ENCODE data around the gene UCP3.
"Not testable (repeated sequence)": the region's sequence is repeated elsewhere in the genome, so short reads cannot be mapped to it uniquely, and the experiment has no call there.

Gene UCP3

DNA sequence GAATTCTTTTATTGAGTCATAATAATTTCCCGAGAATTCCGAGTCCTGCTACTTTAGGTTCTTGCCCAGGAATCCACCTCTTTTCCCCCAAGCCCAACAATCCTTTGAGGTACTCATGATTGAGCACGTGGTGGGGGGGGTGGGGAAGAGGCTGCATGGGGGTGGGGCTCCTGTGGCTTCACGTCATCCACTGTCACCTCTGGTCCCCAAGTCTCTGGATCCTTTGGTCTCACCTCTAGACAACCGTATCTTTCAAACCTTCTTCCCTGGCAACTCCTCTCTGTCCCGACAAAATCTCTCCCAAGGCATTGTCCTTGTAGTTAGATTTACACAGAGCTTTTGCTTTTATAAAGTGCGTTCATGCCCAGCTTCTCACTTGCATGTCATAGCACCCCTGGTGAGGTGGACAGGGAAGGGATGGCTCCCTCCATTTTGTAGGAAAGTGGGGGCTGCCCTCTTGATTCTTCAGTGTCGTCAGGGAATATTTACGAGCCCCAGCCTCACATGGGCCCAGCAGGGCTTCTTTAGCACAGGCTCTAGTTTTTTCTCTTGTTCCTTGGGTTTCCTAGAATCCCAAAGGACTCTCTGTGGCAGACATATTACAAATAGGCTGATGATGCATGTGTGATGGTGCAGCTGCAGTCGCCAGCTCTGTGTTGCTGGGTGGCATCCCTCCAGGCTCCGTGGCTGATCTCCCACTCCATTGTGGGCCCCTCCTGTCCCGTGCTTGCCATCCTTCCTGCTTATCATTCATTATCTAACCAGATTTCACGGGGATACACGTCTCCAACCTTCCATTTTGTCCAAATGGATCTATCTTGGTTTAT lies 8.4 kb downstream of the UCP3 start:
- DNase-seq (ENCODE audit: low read depth): no peak

DNA sequence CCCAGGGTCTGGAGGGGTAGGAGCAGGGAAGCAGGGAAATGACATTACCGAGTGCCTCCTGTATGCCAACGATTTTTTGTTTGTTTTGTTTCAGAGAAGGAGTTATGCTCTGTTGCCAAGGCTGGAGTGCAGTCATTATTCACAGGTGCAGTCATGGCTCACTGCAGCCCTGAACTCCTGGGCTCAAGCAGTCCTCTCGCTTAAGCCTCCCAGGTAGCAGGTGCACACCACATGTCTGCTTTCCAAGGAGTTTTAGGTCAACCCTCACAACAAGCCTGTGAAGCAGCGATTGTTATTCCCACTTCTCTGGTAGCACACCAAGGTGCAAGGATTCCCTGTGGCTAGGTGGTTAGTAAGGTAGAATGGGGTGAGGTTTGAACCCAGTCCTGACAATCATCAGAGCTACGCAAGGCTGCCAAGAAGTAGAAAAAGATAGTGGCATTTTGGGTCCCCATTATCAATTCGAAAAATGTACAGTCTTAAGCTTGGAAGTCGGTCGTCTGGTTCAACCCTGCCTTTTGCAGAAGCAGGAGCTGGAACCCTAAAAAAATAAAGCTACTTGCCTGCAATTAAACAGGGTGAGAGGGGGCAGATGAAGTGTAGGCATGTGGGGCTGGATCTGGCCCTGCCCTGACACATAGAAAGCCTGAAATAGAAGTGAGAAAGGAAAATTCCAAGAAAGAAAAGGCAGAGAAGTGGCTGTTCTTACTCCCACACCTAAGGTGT lies 9.1 kb downstream of the UCP3 start:
- no peak for DNase-seq (ENCODE audit: low read depth)

DNA sequence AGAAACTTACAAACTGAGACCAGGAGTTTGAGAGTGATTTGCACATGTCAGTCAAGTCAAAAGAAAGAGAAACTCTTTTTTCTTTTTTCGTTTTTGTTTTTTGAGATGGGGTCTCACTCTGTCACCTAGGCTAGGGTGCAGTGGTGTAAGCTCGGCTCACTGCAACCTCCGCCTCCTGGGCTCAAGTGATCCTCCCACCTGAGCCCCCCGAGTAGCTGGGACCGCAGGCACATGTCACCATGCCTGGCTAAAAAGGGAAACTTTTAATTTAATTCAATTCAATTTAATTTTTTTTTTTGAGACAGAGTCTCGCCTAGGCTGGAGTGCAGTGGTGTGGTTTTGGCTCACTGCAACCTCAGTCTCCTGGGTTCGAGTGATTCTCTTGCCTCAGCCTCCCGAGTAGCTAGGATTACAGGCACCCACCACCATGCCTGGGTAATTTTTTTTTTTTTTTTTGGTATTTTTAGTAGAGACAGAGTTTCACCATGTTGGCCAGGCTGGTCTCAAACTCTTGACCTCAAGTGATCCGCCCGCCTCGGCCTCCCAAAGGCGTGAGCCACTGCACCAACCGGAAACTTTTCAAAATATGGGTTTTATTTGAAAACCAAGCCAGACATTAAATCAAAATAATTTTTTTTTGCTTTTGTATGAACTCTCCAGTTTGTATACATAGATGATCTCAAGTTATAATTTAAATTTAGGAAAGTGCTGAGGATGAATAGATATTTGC lies 9.9 kb downstream of the UCP3 start:
- no peak for DNase-seq (ENCODE audit: low read depth)

DNA sequence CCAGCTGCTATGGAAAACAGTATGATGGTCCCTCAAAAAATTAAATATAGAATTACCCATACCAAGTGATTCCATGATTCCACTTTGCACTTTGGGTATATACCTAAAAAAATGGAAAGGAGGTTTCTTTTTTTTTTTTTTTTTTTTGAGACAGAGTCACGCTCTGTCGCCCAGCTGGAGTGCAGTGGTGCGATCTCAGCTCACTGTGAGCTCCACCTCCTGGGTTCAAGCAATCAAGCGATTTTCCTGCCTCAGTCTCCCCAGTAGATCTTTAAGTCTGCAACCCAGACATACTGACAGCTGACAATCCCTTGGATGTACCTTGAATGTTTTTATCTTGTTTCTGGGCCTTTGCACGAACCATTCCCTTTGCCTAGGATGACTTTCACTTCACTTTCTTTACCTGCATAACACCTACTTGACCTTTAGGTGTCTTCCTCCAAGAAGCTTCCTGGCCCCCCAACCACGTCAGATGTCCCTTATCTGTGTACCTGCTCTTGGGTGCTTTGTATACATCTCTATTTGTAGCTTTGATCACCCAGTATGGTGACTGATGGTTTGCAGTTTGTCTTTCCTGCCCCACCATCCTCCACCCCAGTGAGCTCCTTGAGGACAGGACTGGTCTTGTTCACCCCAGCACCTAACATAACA lies 11.6 kb downstream of the UCP3 start:
- DNase-seq (ENCODE audit: low read depth): no peak

DNA sequence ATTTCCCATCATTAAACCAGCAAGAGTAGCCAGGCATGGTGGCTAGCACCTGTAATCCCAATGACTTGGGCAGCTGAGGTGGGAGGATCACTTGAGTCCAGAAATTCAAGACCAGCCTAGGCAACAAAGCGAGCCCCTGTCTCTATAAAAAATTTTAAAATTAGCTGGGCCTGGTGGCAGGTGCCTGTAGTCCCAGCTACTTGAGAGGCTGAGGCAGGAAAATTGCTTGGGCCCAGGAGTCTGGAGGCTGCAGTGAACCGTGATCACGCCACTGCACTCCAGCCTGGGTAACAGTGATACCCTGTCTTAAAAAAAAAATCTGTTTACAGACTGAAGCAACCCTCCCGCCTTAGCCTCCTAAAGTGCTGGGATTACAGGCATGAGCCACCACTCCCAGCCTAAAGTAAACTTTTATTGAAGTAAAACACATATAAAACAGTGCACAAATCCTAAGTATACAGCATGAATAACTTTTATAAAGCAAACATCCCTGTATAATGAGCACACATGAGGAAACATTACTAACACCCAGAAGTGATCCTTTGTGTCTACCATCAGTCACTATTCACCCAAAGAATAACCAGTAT lies 12.6 kb downstream of the UCP3 start:
- DNase-seq (ENCODE audit: low read depth): no peak

DNA sequence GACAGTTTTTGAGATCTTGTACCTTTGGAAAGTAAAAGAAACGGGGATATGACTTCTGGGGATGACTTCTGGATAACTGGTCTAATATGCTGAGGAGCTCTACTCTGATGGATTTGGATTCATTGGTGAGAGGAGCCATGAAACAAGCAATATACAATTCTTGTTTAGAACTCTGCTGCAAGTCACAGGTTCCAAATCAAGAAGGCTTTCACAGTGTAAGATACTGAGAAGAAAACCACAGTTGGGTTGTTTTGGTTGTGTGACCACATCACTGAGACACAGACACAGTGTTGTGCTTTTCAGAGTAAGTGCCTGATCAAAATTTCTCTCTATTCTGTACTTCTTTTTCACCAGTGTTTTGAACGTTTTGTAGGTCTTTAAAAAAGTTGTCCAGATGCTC lies 13.2 kb downstream of the UCP3 start:
- DNase-seq (ENCODE audit: low read depth): no peak

DNA sequence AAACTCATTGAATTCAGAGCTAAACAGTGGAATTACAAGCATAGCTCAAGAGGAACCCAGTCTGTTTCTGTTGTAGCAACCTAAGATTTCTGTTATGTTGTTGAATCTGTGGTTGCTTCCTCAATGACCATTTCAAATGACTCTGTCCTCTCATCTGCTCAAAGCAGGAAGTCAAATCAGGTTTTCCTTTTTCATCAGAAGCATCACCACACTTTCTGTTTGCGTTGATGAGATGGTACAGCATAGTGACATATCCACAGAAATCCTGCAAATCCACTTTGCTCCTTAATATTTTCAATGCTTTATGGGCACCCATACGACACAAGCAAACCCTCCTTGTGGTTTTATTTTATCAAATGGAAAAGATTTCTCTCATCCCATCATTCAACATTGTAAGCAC lies 13.6 kb downstream of the UCP3 start:
- DNase-seq (ENCODE audit: low read depth): no peak

DNA sequence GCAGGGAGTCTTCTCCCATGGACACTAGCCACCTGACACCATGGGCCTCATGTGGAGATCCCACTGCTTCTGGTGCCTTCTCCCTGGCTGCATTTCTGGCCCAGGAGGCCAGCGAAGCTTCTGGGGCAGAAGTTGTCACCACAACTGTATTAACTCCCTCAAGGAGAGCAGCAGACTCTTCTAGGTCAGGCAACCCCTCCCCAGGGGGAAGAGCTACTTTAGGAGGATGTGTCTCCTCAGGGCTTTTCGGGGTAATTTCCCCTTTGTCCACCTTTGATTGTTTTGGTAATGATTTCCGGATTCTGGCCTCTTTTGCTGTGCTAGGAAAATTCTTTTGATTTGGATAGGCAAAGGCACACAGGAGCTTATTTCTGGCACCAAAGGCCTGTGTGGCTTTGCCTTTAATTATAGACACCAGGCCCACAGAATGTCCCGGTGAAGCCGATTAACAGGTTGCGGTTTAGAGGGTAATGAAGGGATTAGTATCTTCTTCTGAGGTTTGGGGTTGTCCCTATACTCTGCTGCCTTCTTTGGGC lies 17.3 kb downstream of the UCP3 start:
- no peak for DNase-seq (ENCODE audit: low read depth)

DNA sequence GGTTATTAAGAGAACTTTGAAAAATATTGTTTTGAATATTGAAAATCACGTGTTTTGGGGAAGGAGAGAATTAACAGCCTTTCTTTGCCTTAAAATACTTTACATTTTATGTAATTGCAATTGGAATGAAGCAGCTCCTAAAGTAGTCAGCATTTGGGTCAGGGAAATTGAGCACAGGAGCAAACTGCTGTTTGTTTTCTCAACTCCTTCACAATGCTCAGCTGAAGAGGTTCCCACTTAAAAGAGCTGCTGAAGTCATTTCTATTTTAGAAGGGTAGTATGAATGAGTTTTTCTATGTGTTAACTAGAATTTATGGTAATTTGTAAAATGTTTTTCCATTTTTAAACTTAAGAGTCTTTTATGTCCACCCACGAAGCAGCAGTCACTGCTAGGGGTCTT lies 18.2 kb downstream of the UCP3 start:
- no peak for DNase-seq (ENCODE audit: low read depth)

DNA sequence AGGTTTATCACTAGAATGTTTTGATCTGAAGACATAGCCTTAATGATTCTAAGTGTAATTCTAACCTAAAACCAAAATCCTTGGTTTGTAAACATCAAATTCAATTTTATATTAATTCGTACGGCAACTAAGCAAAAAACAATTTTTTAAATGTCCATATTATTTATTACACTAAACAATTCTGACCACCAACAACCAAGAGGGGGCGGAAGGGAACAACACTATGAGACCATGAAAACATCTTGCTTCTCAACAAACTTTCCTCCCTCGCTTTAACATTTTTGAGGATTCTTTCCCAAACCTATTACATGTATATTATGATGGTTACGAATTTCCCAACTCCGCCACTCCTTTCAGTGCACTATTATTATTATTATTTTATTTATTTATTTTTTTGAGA lies 19.7 kb downstream of the UCP3 start:
- no peak for DNase-seq (ENCODE audit: low read depth)

DNA sequence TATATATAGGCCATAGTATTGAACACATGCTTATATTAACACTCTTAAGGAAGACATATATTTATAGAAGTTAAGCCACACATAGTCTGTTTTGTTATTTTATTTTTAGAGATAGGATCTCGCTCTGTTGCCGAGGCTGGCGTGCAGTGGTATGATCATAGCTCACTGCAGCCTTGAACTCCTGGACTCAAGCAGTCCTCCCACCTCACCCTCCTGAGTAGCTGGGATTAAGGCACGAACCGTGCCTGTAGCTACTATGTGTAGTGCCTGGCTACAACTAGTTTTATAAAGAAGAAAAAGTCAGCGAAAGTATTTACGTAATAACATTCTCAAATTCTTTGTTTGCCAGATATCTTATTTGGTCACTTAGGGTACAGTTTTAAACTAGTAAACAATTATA lies 20.7 kb downstream of the UCP3 start:
- DNase-seq (ENCODE audit: low read depth): no peak

DNA sequence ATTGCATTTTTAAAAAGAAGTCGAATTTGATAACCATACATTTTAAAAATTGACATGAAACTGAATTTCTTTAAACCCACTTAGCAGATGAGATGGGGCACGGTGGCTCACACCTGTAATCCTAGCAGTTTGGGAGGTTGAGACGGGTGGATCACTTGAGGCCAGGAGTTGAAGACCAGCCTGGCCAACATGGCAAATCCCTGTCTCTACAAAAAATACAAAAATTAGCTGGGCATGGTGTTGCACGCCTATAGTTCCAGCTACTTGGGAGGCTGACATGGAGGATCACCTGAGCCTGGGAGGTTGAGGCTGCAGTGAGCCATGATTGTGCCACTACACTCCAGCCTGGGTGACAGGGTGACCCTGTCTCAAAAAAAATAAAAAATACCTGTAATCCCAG lies 23.2 kb downstream of the UCP3 start:
- not testable (repeated sequence) for DNase-seq (ENCODE audit: low read depth)

DNA sequence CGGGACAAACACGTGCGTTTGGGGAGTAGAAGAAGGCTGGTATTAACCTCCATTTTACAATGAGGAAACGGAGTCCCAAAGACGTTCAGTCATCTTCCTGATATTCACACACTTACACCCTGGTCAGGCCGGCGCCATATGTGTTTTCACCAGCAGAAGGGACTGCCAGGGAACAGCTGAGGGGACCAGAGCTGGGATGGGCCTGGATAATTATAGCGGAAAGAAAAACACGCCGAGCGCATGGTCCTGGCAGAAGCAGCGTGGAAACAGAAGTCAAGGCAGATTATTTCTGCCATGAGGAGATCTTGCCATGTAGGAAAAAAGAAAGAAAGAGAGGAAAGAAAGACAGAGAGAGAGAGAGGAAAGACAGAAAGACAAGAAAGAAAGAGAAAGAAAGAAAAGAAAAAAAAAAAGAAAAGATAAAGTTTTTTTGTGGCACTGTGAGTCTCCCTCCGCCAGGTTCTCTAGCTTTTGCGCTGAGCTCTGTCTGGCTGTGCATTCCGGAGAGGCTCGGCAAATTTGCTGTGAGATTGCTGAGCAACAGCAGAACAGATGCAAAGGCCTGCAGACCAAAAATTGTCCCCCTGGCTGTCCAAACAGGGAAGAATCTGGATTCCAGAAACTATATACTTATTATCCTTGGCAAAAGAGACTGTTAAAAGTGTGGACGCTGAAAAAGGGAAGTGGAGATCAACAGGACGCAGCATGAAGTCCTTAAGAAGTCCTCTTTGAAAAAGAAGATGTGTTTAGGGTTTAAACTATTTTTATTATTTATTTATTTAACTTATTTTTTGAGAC lies 24.9 kb downstream of the UCP3 start:
- no peak for DNase-seq (ENCODE audit: low read depth)

DNA sequence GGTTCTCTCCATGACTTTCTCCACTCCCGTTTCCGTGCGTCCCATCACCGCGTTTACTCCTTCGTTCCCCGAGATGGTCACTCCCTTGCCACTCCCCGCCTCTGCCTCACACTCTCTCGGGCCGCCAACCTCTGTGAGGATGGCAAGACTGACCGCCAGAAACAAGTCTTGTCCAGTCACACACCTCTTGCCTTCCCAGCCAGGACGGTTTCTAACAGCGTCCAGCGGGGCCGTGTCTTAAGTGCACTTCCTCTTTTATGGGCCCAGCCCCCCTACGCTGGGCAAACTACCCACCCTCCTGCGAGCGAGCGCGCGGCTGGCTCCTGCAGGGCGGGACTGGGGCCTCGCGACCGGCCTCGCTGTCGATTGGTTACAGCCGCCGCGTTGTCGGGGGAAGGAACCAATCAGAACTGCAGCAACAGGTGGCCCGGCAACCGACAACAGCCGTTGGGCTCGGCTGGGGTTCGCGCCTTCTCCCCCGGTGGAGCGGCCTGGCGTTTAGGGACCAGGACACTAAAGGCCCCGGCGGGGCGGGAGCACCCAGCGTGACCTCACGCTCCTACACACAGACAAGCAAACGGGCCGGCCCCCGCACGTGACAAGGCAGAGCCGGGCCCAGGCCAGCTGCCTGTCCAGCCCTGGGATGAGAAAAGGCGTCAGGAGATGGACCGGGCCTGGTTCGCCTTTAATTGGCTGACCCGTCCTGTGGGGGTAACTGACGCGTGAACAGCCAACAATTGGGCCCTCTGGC lies 25.7 kb downstream of the UCP3 start:
- DNase-seq (ENCODE audit: low read depth): peak; percentile 67

DNA sequence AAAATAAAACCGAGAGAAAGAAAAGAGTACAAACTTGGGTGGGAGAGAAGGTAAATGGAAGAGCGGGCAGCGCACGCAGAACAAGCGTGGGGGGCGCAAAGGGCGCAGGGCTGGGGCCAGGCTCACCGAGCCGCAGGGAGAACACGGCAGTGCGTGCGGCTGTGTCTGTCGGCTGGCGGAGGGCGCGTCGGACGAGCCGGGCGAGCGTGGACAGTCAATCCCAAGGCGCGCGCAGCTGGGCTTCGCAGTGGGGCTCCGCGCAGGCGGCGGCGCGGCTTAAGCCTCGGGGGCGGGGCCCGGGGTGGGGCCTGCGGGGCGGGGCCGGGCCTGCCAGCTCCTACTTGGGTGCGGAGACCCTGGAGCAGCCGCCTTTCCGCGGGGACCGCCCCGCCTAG lies 26.3 kb downstream of the UCP3 start, which contains the start of gene UCP2:
TSS of gene UCP2 (minus strand) at position 249 of the 395 bp plus-strand sequence. CDS start 4,465 bp downstream, outside the sequence.
- DNase-seq (ENCODE audit: low read depth): peak; percentile 40

DNA sequence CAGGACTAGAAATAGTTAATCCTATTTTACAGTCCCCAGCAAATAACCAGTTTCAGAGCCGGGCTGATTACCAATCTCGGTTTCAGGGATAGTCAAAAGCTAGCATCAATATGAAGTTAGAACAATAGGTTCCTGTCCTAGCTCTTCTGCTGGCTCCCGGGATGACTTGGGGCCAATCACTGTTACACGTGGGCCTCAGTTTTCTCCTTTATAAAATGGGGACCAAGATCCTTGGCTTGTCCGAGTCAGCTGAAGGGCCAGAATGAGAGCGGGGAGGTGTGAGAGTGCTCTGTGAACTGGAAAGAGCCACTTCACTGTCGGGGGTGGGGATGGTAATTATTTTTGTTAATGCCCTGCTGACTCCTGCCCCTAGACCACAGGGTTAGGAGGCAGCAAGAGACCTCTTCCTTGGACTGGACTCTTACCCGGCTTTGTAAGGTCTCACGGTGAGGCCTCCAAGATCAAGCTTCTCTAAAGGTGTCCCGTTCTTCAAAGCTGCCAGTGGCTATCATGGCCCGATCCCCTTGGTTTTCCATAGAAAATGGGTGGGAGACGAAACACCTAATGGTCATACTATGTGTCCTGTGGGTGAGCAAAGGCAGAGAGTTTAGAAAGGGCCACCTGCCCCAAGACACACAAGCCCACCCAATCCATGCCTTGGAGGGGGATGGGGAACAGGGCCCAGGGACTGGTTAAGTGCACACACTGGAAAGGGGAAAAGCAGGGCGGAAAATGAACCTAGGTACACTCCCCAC lies 27.7 kb downstream of the UCP3 start:
- no peak for DNase-seq (ENCODE audit: low read depth)

DNA sequence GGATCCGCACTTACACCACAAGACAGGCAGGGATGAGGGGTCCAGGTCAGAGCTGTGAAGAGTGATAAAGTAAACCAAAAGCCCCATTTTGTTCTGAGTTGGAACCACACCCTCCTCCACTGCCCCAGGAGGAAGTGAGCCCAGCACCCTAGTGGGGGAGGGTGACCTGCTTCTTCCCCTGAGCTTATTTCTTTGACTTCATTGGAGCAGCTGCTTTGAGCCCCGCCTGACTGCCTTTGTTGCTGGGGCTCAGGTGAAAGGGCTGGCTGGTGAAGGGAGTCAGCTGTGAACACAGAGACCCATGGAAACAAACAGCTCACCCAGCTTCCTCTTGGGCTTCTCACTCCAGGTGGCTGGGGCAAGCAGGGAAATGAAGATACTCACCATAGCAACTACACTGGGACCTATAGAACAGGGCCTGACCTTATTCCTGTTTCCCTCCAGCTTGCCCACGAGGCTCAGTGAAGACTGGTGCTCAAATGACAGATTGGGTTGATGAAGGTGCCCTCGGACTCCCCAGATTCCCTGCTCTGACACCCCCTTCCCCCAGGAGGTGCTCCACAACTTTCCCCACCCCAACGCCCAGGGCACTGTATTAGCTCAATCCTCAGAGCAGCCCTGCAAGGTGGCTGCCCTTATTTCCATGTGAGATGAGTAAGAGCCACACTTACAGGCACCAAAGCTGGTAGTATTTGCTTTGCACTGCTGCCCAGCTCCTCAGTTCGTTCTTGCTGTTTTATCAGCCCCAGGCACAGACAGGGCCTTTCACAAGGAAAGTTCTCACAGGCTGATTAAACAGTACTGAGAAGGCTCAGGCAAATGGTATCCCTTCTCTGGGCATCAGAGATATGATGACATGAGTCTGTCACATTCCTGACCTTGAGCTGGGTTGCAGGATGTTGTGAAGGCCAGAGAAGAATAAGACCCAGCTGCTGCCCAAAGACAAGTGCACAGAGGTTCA lies 28.6 kb downstream of the UCP3 start:
- DNase-seq (ENCODE audit: low read depth): no peak

DNA sequence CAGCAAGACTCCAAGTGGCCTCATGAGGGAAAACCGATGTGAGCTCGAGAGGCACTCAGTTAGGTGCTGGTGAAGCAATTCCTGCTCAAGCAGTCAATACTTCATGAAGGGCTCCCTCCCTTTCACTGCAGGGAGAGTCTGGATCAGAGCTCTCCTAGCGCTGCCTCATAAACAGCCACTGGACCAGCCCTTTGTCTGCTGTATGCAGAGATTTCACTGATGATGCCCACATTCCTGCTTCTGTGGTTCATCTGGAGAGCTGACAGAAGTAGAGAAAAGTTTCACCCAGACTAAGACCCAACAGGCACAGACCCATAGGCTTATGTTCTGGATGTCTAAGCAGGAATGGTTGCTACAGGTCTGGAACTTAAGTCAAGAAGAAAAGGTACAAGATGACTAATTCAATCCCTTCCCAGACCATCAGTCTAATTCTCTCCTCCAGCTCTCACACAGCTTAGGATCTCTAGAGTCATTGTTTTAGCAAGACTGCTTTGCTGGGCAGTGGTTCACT lies 30.3 kb downstream of the UCP3 start:
- DNase-seq (ENCODE audit: low read depth): no peak

All from GM04504 (cell line).